LNCAP (cell line): ENCODE measurements around the gene GLI3.

Source experiments
- CTCF ChIP-seq: fragments of 450-650 bp; IDR thresholded peaks from 2 replicates; pipeline ENCODE4 v1.5.1; 2017; ENCODE audit warnings: mild to moderate bottlenecking

Gene GLI3

DNA sequence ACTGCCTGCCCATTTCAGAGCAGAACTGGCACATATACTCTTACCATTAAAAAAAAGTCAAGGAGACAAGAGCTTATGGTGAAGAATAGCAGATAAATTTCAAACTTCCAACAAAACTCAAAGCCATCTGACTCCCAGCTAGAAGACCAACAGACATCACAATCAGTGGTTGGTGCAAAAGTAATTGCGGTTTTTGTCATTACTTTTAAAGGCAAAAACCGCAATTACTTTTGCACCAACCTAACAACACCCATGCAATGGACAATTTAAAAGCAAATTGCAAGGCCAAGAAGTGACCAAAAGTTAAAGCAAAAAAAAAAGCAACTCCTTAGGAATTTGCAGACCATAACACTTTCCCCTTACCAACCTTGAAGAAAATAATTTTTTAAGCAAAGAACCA, 18.8 kb downstream of the GLI3 start:
- no peak for TF ChIP-seq CTCF

- no peak for TF ChIP-seq CTCF
These were observed 19.5 kb downstream of the GLI3 start for GRCh38 chr7:42217548-42217947.

- TF ChIP-seq CTCF: no peak
These were observed 20.0 kb downstream of the GLI3 start for GRCh38 chr7:42217053-42217452.

GRCh38 chr7:42214060-42214679, 22.8 kb downstream of the GLI3 start:
- no peak for TF ChIP-seq CTCF

DNA sequence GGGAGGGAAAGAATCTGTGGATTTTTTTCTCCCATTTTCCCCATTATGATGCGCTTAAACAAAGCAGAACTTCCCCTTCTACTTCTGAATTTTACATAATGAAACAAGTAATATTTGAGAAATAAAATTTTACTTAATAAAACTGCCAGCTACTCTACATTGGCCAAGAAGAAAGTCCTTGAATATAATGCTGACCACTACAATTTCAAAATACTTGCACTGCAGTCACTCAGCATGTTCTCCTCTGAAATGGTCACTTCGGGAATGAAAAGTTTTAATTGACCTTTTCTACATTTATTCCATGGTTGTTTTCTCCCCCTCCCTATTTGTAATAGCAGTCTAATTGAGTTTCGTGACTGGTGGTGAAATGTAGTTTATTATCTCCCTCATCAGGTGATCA, 23.9 kb downstream of the GLI3 start:
- TF ChIP-seq CTCF: no peak

GRCh38 chr7:42212541-42213090, 24.4 kb downstream of the GLI3 start:
- TF ChIP-seq CTCF: no peak

DNA sequence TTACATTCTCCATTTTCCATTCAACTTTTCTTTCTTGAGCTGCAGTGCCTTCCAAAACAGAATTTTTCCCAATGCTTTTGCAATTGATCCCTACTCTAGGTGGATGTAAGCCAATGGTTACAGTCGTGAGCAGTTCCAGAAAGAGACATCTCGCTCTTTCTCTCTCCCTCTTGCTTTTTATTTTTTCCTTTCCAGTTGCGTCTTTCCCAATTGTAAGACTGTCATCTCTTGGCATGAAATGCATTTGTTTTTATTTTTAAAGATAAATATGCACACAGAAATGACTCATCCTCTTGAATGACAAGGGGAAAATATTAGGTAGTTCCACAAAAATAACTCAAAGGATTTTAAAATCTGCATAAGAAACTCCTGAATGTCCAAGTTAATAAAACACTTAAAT, 25.1 kb downstream of the GLI3 start:
- TF ChIP-seq CTCF: no peak

GRCh38 chr7:42210779-42211178, 26.2 kb downstream of the GLI3 start:
- no peak for TF ChIP-seq CTCF
